HEK293 (cell line): ENCODE results near the gene MAP6.

Experiments
- CTCF ChIA-PET: fragments of 350-600 bp; formaldehyde crosslinking; extraction: SDS; loops from one replicate; lab custom pipeline; 2021; ENCODE audit warnings: antibody characterized with exemption; lab: Yijun Ruan, JAX
- POLR2A ChIA-PET: fragments of 300-600 bp; formaldehyde crosslinking; extraction: SDS; loops from one replicate; lab custom pipeline; 2020; ENCODE audit warnings: antibody characterized with exemption, inconsistent platforms; lab: Yijun Ruan, JAX
- H3K27ac ChIP-seq: fragments of 200-500 bp; sonication (Bioruptor generic); 2 replicates; pipeline ENCODE4 v1.5.1; 2014; ENCODE audit warnings: low read depth, low read length, control low read depth, inconsistent platforms; ENCODE audit errors: extremely low read depth
- H3K36me3 ChIP-seq, 2 experiments: fragments of 200-500 bp in 1 of 2; sonication (Bioruptor generic) in 1 of 2; 1 replicate in 1 of 2; 2 replicates in 1 of 2; pipeline ENCODE4 v1.5.1; 2014 to 2017; ENCODE audit warnings: inconsistent platforms in 2 of 2, low read length in 2 of 2; ENCODE audit not compliant: control insufficient read depth in 2 of 2, insufficient read depth in 1 of 2
- H3K4me1 ChIP-seq: fragments of 200-500 bp; sonication (Bioruptor generic); 2 replicates; pipeline ENCODE4 v1.5.1; 2014; ENCODE audit warnings: mild to moderate bottlenecking, low read length, inconsistent platforms; ENCODE audit not compliant: control insufficient read depth, insufficient read depth
- H3K4me3 ChIP-seq: 2 replicates; pipeline ENCODE4 v1.5.1; 2011; ENCODE audit warnings: low read depth, mild to moderate bottlenecking, control low read depth, low read length, moderate library complexity
- H3K9me3 ChIP-seq: fragments of 200-500 bp; sonication (Bioruptor generic); 2 replicates; pipeline ENCODE4 v1.5.1; 2014; ENCODE audit warnings: low read depth, low read length, inconsistent platforms; ENCODE audit not compliant: control insufficient read depth, insufficient read depth
- GLIS1 ChIP-seq: fragments of 450-650 bp; formaldehyde crosslinking; IDR thresholded peaks from 2 replicates; pipeline ENCODE4 v1.5.1; 2016; ENCODE audit warnings: missing biosample characterization, missing genetic modification characterization
- KLF16 ChIP-seq: fragments of 450-650 bp; formaldehyde crosslinking; IDR thresholded peaks from 2 replicates; pipeline ENCODE4 v1.5.1; 2017; ENCODE audit warnings: missing biosample characterization, missing genetic modification characterization
- SP3 ChIP-seq: fragments of 450-650 bp; formaldehyde crosslinking; IDR thresholded peaks from 2 replicates; pipeline ENCODE4 v1.5.1; 2016; ENCODE audit warnings: missing biosample characterization, missing genetic modification characterization
- SP7 ChIP-seq: fragments of 450-650 bp; formaldehyde crosslinking; IDR thresholded peaks from 2 replicates; pipeline ENCODE4 v1.5.1; 2016; ENCODE audit warnings: missing biosample characterization, missing genetic modification characterization
- ZIC2 ChIP-seq: fragments of 450-650 bp; formaldehyde crosslinking; IDR thresholded peaks from 2 replicates; pipeline ENCODE4 v1.5.1; 2016; ENCODE audit warnings: missing biosample characterization, missing genetic modification characterization
- ZNF2 ChIP-seq: fragments of 450-650 bp; formaldehyde crosslinking; IDR thresholded peaks from 2 replicates; pipeline ENCODE4 v1.5.1; 2016; ENCODE audit warnings: missing biosample characterization, missing genetic modification characterization
- ZNF221 ChIP-seq: fragments of 450-650 bp; formaldehyde crosslinking; IDR thresholded peaks from 2 replicates; pipeline ENCODE4 v1.5.1; 2017; ENCODE audit warnings: missing biosample characterization, missing genetic modification characterization, borderline replicate concordance
- ZNF324 ChIP-seq: fragments of 450-650 bp; formaldehyde crosslinking; IDR thresholded peaks from 2 replicates; pipeline ENCODE4 v1.5.1; 2016; ENCODE audit warnings: missing biosample characterization, missing genetic modification characterization
- ZNF362 ChIP-seq: fragments of 450-650 bp; formaldehyde crosslinking; IDR thresholded peaks from 2 replicates; pipeline ENCODE4 v1.5.1; 2016; ENCODE audit warnings: missing biosample characterization, missing genetic modification characterization
- ZNF488 ChIP-seq: fragments of 450-650 bp; formaldehyde crosslinking; IDR thresholded peaks from 2 replicates; pipeline ENCODE4 v1.5.1; 2016; ENCODE audit warnings: missing biosample characterization, missing genetic modification characterization
- ZNF600 ChIP-seq: fragments of 450-650 bp; formaldehyde crosslinking; IDR thresholded peaks from 2 replicates; pipeline ENCODE4 v1.5.1; 2016; ENCODE audit warnings: missing biosample characterization, missing genetic modification characterization
- ZNF621 ChIP-seq: fragments of 450-650 bp; formaldehyde crosslinking; IDR thresholded peaks from 2 replicates; pipeline ENCODE4 v1.5.1; 2017; ENCODE audit warnings: missing biosample characterization, missing genetic modification characterization
- ZNF624 ChIP-seq: fragments of 450-650 bp; formaldehyde crosslinking; IDR thresholded peaks from 2 replicates; pipeline ENCODE4 v1.5.1; 2017; ENCODE audit warnings: missing biosample characterization, missing genetic modification characterization
- ZNF639 ChIP-seq: fragments of 450-650 bp; formaldehyde crosslinking; IDR thresholded peaks from 2 replicates; pipeline ENCODE4 v1.5.1; 2016; ENCODE audit warnings: missing biosample characterization, missing genetic modification characterization
- ZNF830 ChIP-seq: fragments of 450-650 bp; IDR thresholded peaks from 2 replicates; pipeline ENCODE4 v1.5.0; 2018; ENCODE audit warnings: missing biosample characterization, missing genetic modification characterization, low read depth, mild to moderate bottlenecking, moderate library complexity
- ZSCAN23 ChIP-seq: fragments of 450-650 bp; formaldehyde crosslinking; IDR thresholded peaks from 2 replicates; pipeline ENCODE4 v1.5.1; 2016; ENCODE audit warnings: missing biosample characterization, missing genetic modification characterization
- TF ChIP-seq, protein P1 (sequence below): fragments of 450-650 bp; formaldehyde crosslinking; IDR thresholded peaks from 2 replicates; pipeline ENCODE4; 2016; ENCODE audit warnings: missing biosample characterization, missing genetic modification characterization
- TF ChIP-seq, protein P2 (sequence below): fragments of 450-650 bp; formaldehyde crosslinking; IDR thresholded peaks from 2 replicates; pipeline ENCODE4 v1.5.1; 2016; ENCODE audit warnings: missing biosample characterization, missing genetic modification characterization
- TF ChIP-seq, protein P3 (sequence below): fragments of 450-650 bp; formaldehyde crosslinking; IDR thresholded peaks from 2 replicates; pipeline ENCODE4 v1.5.1; 2016; ENCODE audit warnings: missing biosample characterization, missing genetic modification characterization

Gene MAP6

DNA sequence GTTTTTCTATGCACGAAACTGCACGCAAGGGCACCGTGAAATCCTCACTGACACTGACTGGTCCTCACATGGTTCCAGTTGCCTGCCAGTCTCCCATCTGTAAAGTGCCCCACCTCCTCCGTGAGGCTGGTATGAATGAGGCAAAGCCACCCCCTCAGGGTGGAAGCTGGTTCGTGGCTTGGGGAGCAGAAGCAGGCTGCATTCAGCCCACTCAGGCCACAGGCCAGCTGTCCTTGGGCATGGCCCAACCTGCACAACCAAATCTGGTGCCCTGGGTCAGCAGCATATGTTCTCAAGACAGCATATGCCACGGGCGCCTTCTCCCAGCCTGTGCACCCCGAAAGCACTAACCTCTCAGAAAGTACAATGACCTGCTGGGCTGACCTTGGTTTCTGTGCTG is 77.5 kb downstream of the MAP6 start (continued):
- TF ChIP-seq, protein P1, sequence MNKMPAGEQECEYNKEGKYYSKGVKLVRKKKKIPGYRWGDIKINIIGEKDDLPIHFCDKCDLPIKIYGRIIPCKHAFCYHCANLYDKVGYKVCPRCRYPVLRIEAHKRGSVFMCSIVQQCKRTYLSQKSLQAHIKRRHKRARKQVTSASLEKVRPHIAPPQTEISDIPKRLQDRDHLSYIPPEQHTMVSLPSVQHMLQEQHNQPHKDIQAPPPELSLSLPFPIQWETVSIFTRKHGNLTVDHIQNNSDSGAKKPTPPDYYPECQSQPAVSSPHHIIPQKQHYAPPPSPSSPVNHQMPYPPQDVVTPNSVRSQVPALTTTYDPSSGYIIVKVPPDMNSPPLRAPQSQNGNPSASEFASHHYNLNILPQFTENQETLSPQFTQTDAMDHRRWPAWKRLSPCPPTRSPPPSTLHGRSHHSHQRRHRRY (tag by site-specific recombination) = no peak
- no peak for TF ChIP-seq ZSCAN23 (tag by site-specific recombination)
- TF ChIP-seq ZNF830 (tag by site-specific recombination) = no peak
- no peak for TF ChIP-seq ZNF639
- TF ChIP-seq, all 188 proteins: peak for 0

- Histone ChIP-seq H3K36me3 (no peaks in the 10 kb centered on the region), H3K9me3 (no peaks in the 10 kb centered on the region), H3K4me3 (no peak overlapping the region), H3K4me1 (no peaks in the 10 kb centered on the region), H3K27ac (no peak overlapping the region)
- CTCF ChIA-PET = interaction anchor here (1.1 to 1.4 kb wide), 2 partner anchors 8 to 12 kb away, joined by 3 to 4 read pairs; no protein-coding TSS in a partner anchor
- TF ChIP-seq GLIS1 (no peak), SP7 (tag by site-specific recombination) (no peak), ZIC2 (peak; percentile 26; the same call in 1 of the 2 replicates)
- POLR2A ChIA-PET = no interaction called here
These were observed 78.9 kb downstream of the MAP6 start for GRCh38 chr11:75589933-75590332.

DNA sequence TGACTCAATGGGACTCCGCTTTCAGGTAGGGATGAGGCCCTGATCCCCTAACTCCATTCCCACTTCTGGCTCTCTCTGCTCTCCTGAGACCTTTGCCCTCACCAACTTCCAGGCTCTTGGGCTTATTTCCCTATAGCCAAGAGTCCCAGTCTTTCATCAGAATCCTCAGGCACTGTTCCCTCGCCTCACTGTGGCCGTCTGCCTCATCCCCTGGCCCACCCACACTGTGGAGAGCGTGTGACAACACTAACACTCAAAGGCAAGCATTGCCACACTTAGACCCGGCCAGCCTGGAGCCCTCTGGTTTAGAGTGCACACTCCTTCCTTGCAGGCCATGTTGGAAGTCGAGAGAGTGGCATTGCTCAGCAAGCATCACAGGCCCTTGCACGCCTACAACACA is 79.8 kb downstream of the MAP6 start:
- ChIA-PET POLR2A (no interaction called here), CTCF (interaction anchor here (1.1 to 1.4 kb wide), 2 partner anchors 9 to 11 kb away, joined by 3 to 4 read pairs; no protein-coding TSS in a partner anchor)
- Histone ChIP-seq H3K36me3 (no peaks in the 10 kb centered on the region), H3K9me3 (no peaks in the 10 kb centered on the region), H3K4me3 (no peak overlapping the region), H3K27ac (no peak overlapping the region), H3K4me1 (no peaks in the 10 kb centered on the region)
- TF ChIP-seq SP3 (tag by site-specific recombination) (no peak), ZNF362 (tag by site-specific recombination) (no peak), ZNF221 (tag by site-specific recombination) (no peak), ZNF2 (tag by site-specific recombination) (no peak)

GRCh38 chr11:75588051-75588481 is 80.8 kb downstream of the MAP6 start:
- H3K36me3 ChIP-seq = no peaks in the 10 kb centered on the region
- TF ChIP-seq, protein P2, sequence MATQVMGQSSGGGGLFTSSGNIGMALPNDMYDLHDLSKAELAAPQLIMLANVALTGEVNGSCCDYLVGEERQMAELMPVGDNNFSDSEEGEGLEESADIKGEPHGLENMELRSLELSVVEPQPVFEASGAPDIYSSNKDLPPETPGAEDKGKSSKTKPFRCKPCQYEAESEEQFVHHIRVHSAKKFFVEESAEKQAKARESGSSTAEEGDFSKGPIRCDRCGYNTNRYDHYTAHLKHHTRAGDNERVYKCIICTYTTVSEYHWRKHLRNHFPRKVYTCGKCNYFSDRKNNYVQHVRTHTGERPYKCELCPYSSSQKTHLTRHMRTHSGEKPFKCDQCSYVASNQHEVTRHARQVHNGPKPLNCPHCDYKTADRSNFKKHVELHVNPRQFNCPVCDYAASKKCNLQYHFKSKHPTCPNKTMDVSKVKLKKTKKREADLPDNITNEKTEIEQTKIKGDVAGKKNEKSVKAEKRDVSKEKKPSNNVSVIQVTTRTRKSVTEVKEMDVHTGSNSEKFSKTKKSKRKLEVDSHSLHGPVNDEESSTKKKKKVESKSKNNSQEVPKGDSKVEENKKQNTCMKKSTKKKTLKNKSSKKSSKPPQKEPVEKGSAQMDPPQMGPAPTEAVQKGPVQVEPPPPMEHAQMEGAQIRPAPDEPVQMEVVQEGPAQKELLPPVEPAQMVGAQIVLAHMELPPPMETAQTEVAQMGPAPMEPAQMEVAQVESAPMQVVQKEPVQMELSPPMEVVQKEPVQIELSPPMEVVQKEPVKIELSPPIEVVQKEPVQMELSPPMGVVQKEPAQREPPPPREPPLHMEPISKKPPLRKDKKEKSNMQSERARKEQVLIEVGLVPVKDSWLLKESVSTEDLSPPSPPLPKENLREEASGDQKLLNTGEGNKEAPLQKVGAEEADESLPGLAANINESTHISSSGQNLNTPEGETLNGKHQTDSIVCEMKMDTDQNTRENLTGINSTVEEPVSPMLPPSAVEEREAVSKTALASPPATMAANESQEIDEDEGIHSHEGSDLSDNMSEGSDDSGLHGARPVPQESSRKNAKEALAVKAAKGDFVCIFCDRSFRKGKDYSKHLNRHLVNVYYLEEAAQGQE = no peak
- TF ChIP-seq ZNF324 (tag by site-specific recombination) (no peak), ZNF488 (tag by site-specific recombination) (no peak), ZNF621 (tag by site-specific recombination) (no peak), KLF16 (tag by site-specific recombination) (no peak), ZNF624 (tag by site-specific recombination) (no peak), ZNF600 (tag by site-specific recombination) (no peak), ZSCAN23 (tag by site-specific recombination) (no peak)
- TF ChIP-seq, protein P3, sequence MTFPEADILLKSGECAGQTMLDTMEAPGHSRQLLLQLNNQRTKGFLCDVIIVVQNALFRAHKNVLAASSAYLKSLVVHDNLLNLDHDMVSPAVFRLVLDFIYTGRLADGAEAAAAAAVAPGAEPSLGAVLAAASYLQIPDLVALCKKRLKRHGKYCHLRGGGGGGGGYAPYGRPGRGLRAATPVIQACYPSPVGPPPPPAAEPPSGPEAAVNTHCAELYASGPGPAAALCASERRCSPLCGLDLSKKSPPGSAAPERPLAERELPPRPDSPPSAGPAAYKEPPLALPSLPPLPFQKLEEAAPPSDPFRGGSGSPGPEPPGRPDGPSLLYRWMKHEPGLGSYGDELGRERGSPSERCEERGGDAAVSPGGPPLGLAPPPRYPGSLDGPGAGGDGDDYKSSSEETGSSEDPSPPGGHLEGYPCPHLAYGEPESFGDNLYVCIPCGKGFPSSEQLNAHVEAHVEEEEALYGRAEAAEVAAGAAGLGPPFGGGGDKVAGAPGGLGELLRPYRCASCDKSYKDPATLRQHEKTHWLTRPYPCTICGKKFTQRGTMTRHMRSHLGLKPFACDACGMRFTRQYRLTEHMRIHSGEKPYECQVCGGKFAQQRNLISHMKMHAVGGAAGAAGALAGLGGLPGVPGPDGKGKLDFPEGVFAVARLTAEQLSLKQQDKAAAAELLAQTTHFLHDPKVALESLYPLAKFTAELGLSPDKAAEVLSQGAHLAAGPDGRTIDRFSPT (tag by site-specific recombination) = no peak
- no peaks in the 10 kb centered on the region for H3K9me3 ChIP-seq
- no peaks in the 10 kb centered on the region for H3K4me1 ChIP-seq
- H3K27ac ChIP-seq = no peak overlapping the region
- H3K4me3 ChIP-seq = no peak overlapping the region
- ChIA-PET CTCF (no interaction called here), POLR2A (no interaction called here)
